HepG2 (cell line): ENCODE measurements around the gene TPRA1. TPM values are rescaled to one million over a fixed set of nuclear protein-coding genes. Genes with fewer than 3 reads are reported as not detected.

Experiments
- ATAC-seq: fragments of 200-7000 bp; cut with Tn5 transposase; 3 replicates; pipeline ENCODE4 v1.9.1; 2020; ENCODE audit warnings: mild to moderate bottlenecking, moderate library complexity
- BruUV-seq: library from RNA; stranded (reverse); fragments of 400-500 nt; replicated peaks from 2 replicates; lab custom pipeline; 2021; lab: Mats Ljungman, UMichigan
- CTCF ChIA-PET: fragments of 300-600 bp; formaldehyde crosslinking; extraction: SDS; loops from one replicate; lab custom pipeline; 2021; ENCODE audit warnings: low total read pairs, inconsistent platforms, low intra/inter-chr PET ratio; lab: Yijun Ruan, JAX
- POLR2A ChIA-PET: fragments of 350-600 bp; sonication (Branson Sonifier 250); formaldehyde crosslinking; loops from one replicate; lab custom pipeline; 2020; ENCODE audit warnings: antibody characterized with exemption, inconsistent platforms; lab: Yijun Ruan, JAX
- DNase-seq: peaks from one replicate; pipeline ENCODE4 v3.0.0-alpha.2; 2015; ENCODE audit warnings: low spot score
- FAIRE-seq: peaks from 3 replicates; lab custom pipeline; 2011; peaks lifted over from hg19 to GRCh38; lab: Jason Lieb, UNC
- H2AFZ ChIP-seq: one replicate; pipeline ENCODE4 v1.6.1; 2011; ENCODE audit warnings: low read length, inconsistent platforms
- H3K27ac ChIP-seq: fragments of 300-600 bp; 3 replicates; pipeline ENCODE4 v1.8.0; 2011; ENCODE audit warnings: mixed run types, mild to moderate bottlenecking, mixed read lengths, low read length, inconsistent platforms; ENCODE audit not compliant: insufficient read depth; ENCODE audit errors: extremely low read length
- H3K27me3 ChIP-seq, 2 experiments: fragments of 200-600 bp in 1 of 2; 2 replicates in 1 of 2; 3 replicates in 1 of 2; pipeline versions ENCODE4 v1.6.0 to v1.8.0; 2011; ENCODE audit warnings: low read length in 2 of 2, mild to moderate bottlenecking in 2 of 2, moderate library complexity in 2 of 2, inconsistent platforms in 1 of 2; ENCODE audit not compliant: insufficient read depth in 2 of 2, control insufficient read depth in 1 of 2
- H3K36me3 ChIP-seq, 2 experiments: fragments of 200-600 bp in 1 of 2; replicated peaks in 1 of 2; 2 replicates in 1 of 2; 3 replicates in 1 of 2; pipeline versions ENCODE4 v1.5.1 to v1.8.0; 2011; ENCODE audit warnings: low read length in 2 of 2, inconsistent platforms in 1 of 2; ENCODE audit not compliant: insufficient read depth in 2 of 2, control insufficient read depth in 1 of 2
- H3K4me1 ChIP-seq: 2 replicates; pipeline ENCODE4 v1.5.1; 2012; ENCODE audit warnings: low read length, inconsistent platforms; ENCODE audit not compliant: insufficient read depth
- H3K4me2 ChIP-seq: 2 replicates; pipeline ENCODE4 v1.6.0; 2011; ENCODE audit warnings: low read depth, low read length, inconsistent platforms
- H3K4me3 ChIP-seq, 3 experiments: fragments of 200-600 bp in 1 of 3; sonication (generic), shearing (Covaris generic) in 1 of 3; replicated peaks in 1 of 3; 2 replicates each; pipeline ENCODE4 v1.5.1; 2011 to 2016; ENCODE audit warnings: low read length in 3 of 3, inconsistent platforms in 2 of 3, low read depth in 2 of 3, mild to moderate bottlenecking in 2 of 3, control low read depth in 1 of 3, mixed read lengths in 1 of 3; ENCODE audit not compliant: insufficient read depth in 1 of 3
- H3K79me2 ChIP-seq: one replicate; pipeline ENCODE4 v1.6.1; 2011; ENCODE audit warnings: low read length, inconsistent platforms; ENCODE audit not compliant: insufficient read depth
- H3K9ac ChIP-seq: 2 replicates; pipeline ENCODE4 v1.6.0; 2011; ENCODE audit warnings: mild to moderate bottlenecking, low read depth, low read length, inconsistent platforms; ENCODE audit not compliant: insufficient read depth
- H3K9me3 ChIP-seq: 2 replicates; pipeline ENCODE4 v1.5.1; 2012; ENCODE audit warnings: mild to moderate bottlenecking, low read length
- H4K20me1 ChIP-seq: 2 replicates; pipeline ENCODE4 v1.6.0; 2011; ENCODE audit warnings: inconsistent platforms, mild to moderate bottlenecking, low read length, moderate library complexity; ENCODE audit not compliant: insufficient read depth
- MIXL1 ChIP-seq: IDR thresholded peaks from 2 replicates; pipeline ENCODE4 v1.6.1; 2016
- RFX5 ChIP-seq: IDR thresholded peaks from 2 replicates; pipeline ENCODE4 v1.6.1; 2011; ENCODE audit warnings: low read depth, low read length, improper control_type of control experiment
- RFXAP ChIP-seq: sonication (generic); formaldehyde crosslinking; IDR thresholded peaks from 2 replicates; pipeline ENCODE4 v1.4.0; 2020; ENCODE audit warnings: missing genetic modification reagents, borderline replicate concordance
- ZNF598 ChIP-seq: sonication (generic); formaldehyde crosslinking; IDR thresholded peaks from 2 replicates; pipeline ENCODE4 v1.5.1; 2020; ENCODE audit warnings: mild to moderate bottlenecking, missing genetic modification reagents, borderline replicate concordance
- ZNF792 ChIP-seq: IDR thresholded peaks from 2 replicates; pipeline ENCODE4 v1.6.1; 2016
- WGBS: methylation state at CpG from one replicate; pipeline ENCODE4 v1.1.6; 2017; ENCODE audit warnings: low lambda C conversion rate; 5-methylcytosine and 5-hydroxymethylcytosine counted together
- in situ Hi-C: cut with HindIII; loops from 2 replicates; pipeline ENCODE4 v1.10.0; 2017; ENCODE audit warnings: low pct_unique_long_range_greater_than_20kb; ENCODE audit not compliant: extremely low pct_ligation_motif_present
- intact Hi-C: fragments of 100-400 bp; cut with micrococcal nuclease; formaldehyde crosslinking; loops from one replicate; pipeline ENCODE4 v1.10.0; 2022; ENCODE audit not compliant: unreplicated experiment
- polyA plus RNA-seq, 8 experiments: library from polyadenylated mRNA; depleted of rRNA in 3 of 8; stranded (reverse) in 7 of 8; unstranded in 1 of 8; fragments of >200 nt; fragmentation: Illumina TruSeq in 4 of 8; extraction: Trizol in 4 of 8; gene quantifications; 2 replicates each; pipeline versions ENCODE4 v1.2.1 to v1.2.3, GENCODE V29; 2011 to 2016; ENCODE audit warnings: low read depth in 4 of 8, missing spikeins in 1 of 8, mixed read lengths in 1 of 8; ENCODE audit not compliant: insufficient read depth in 1 of 8
- total RNA-seq, 5 experiments: library from RNA; depleted of rRNA; stranded (reverse); fragments of >200 nt; fragmentation: Illumina TruSeq; extraction: Trizol; gene quantifications; 2 replicates each; pipeline ENCODE4 v1.2.3, GENCODE V29; 2016; ENCODE audit warnings: low read depth in 1 of 5
- TF ChIP-seq, protein P1 (sequence below), 2 experiments: fragments of 450-650 bp in 1 of 2; sonication (generic) in 1 of 2; formaldehyde crosslinking in 1 of 2; IDR thresholded peaks; 2 replicates each; pipeline versions ENCODE4 v1.6.1 to v1.8.0; 2016 to 2022; ENCODE audit warnings: antibody characterized with exemption in 1 of 2, mild to moderate bottlenecking in 1 of 2, missing genetic modification reagents in 1 of 2
- TF ChIP-seq, protein P2 (sequence below), 2 experiments: sonication (generic) in 1 of 2; formaldehyde crosslinking in 1 of 2; IDR thresholded peaks; 2 replicates each; pipeline versions ENCODE4 v1.4.0 to v1.6.1; 2016 to 2020; ENCODE audit warnings: borderline replicate concordance in 1 of 2, low read depth in 1 of 2, mild to moderate bottlenecking in 1 of 2, missing genetic modification reagents in 1 of 2

Gene TPRA1
- total and polyA plus RNA-seq, 2 of the 13 experiments (the other 11 are each of a cell fraction or from before 2014, with no cell fraction given): 25.4 to 25.8 TPM

- Histone ChIP-seq H3K4me2 (no peak overlapping the region), H3K27me3 (peaks cover 1 to 36% of the 10 kb centered on the region in 2 experiments; a peak in 3 of 5 replicates), H3K36me3 (no peaks in the 10 kb centered on the region), H3K4me3 (no peak overlapping the region), H3K79me2 (no peaks in the 10 kb centered on the region), H4K20me1 (0 out of 2 replicates have a peak, but pooled peaks cover 3% of the 10 kb centered on the region), H3K9ac (no peak overlapping the region), H3K9me3 (no peaks in the 10 kb centered on the region), H3K4me1 (no peaks in the 10 kb centered on the region), H3K27ac (no peak overlapping the region), H2AFZ (no peak overlapping the region)
- 42% methylated on average over 17 of the region's 18 CpGs for WGBS
- ATAC-seq (no peak), FAIRE-seq (no peak), DNase-seq (no peak)
- intact Hi-C loops (no loop called here), in situ Hi-C loops (no loop called here)
- CTCF ChIA-PET: no interaction called here
- POLR2A ChIA-PET: no interaction called here
- no TSS peak for BruUV-seq
- TF ChIP-seq, protein P1, sequence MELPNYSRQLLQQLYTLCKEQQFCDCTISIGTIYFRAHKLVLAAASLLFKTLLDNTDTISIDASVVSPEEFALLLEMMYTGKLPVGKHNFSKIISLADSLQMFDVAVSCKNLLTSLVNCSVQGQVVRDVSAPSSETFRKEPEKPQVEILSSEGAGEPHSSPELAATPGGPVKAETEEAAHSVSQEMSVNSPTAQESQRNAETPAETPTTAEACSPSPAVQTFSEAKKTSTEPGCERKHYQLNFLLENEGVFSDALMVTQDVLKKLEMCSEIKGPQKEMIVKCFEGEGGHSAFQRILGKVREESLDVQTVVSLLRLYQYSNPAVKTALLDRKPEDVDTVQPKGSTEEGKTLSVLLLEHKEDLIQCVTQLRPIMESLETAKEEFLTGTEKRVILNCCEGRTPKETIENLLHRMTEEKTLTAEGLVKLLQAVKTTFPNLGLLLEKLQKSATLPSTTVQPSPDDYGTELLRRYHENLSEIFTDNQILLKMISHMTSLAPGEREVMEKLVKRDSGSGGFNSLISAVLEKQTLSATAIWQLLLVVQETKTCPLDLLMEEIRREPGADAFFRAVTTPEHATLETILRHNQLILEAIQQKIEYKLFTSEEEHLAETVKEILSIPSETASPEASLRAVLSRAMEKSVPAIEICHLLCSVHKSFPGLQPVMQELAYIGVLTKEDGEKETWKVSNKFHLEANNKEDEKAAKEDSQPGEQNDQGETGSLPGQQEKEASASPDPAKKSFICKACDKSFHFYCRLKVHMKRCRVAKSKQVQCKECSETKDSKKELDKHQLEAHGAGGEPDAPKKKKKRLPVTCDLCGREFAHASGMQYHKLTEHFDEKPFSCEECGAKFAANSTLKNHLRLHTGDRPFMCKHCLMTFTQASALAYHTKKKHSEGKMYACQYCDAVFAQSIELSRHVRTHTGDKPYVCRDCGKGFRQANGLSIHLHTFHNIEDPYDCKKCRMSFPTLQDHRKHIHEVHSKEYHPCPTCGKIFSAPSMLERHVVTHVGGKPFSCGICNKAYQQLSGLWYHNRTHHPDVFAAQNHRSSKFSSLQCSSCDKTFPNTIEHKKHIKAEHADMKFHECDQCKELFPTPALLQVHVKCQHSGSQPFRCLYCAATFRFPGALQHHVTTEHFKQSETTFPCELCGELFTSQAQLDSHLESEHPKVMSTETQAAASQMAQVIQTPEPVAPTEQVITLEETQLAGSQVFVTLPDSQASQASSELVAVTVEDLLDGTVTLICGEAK (IDR thresholded peaks at IDR 0.05): no peak
- TF ChIP-seq, protein P1 (CRISPR knock-in tag; IDR thresholded peaks at IDR 0.05): no peak
- TF ChIP-seq ZNF792 (CRISPR knock-in tag) (no peak), MIXL1 (CRISPR knock-in tag) (no peak), RFX5 (no peak), ZNF598 (CRISPR knock-in tag) (no peak), RFXAP (CRISPR knock-in tag) (no peak)
- TF ChIP-seq, protein P2, sequence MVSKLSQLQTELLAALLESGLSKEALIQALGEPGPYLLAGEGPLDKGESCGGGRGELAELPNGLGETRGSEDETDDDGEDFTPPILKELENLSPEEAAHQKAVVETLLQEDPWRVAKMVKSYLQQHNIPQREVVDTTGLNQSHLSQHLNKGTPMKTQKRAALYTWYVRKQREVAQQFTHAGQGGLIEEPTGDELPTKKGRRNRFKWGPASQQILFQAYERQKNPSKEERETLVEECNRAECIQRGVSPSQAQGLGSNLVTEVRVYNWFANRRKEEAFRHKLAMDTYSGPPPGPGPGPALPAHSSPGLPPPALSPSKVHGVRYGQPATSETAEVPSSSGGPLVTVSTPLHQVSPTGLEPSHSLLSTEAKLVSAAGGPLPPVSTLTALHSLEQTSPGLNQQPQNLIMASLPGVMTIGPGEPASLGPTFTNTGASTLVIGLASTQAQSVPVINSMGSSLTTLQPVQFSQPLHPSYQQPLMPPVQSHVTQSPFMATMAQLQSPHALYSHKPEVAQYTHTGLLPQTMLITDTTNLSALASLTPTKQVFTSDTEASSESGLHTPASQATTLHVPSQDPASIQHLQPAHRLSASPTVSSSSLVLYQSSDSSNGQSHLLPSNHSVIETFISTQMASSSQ (IDR thresholded peaks at IDR 0.05; ENCODE audit: low read depth): no peak
- TF ChIP-seq, protein P2 (CRISPR knock-in tag; IDR thresholded peaks at IDR 0.05; ENCODE audit: borderline replicate concordance): no peak
Observed at GRCh38 chr3:127535901-127536829, 54.4 kb downstream of the TPRA1 start.
